Ecto neural progenitor cell (in vitro differentiated cells): ENCODE results near the gene AEBP1.

Experiments
- DNase-seq: peaks from one replicate; pipeline ENCODE4 v3.0.0-alpha.2; 2018; ENCODE audit warnings: low spot score

AEBP1 gene

DNA sequence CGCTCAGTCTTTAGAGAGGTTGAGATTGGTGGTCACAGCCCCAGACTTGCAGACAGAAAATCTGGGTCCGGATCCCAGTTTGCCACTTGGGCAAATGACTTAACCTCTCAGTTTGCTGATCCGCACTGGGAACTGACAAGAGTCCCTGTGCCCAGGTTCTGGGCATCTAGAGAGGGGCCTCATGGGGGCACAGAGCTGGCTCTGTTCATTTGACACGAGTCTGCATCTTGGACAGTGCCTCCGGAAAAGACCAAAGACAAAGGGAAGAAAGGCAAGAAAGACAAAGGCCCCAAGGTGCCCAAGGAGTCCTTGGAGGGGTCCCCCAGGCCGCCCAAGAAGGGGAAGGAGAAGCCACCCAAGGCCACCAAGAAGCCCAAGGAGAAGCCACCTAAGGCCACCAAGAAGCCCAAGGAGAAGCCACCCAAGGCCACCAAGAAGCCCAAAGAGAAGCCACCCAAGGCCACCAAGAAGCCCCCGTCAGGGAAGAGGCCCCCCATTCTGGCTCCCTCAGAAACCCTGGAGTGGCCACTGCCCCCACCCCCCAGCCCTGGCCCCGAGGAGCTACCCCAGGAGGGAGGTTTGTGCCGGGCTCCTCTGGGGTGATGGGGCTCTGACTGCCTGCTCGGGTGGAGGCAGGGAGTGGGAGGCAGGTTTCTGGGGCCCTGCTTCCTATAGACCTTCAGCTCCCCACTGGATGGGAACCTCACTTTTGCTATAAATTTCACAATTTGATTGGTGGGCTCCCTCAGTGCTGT, 2.3 kb downstream of the AEBP1 start:
- DNase-seq, result no peak

DNA sequence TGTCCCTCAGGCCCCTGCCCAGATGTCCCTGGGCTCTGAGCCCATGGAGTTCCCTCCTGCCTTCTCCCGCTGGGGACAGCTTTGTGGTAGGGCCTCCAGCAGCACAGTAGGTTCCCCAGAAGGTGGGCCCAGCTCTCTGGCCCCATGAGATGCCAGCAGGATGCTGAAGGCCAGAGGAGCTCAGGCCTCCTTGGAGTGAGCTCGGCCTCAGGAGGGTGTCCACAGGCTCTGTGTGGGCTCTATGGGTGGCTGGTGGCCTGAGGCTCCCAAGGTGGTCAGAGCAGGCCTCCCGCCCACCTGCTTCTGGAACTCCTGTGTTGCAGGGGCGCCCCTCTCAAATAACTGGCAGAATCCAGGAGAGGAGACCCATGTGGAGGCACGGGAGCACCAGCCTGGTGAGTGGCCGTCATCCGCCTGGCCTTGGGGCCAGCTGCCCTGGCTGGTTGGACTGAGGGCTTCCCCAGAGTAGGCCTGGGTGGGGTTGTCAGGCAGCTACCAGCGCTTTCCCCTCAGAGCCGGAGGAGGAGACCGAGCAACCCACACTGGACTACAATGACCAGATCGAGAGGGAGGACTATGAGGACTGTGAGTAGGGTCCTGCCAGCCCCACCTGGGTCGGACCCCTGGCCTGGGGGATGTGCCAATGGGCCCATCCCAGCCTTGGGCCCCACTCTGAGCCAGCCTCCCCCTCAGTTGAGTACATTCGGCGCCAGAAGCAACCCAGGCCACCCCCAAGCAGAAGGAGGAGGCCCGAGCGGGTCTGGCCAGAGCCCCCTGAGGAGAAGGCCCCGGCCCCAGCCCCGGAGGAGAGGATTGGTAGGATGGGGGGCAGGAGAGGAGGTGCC, 3.2 kb downstream of the AEBP1 start:
- DNase-seq, result no peak

DNA sequence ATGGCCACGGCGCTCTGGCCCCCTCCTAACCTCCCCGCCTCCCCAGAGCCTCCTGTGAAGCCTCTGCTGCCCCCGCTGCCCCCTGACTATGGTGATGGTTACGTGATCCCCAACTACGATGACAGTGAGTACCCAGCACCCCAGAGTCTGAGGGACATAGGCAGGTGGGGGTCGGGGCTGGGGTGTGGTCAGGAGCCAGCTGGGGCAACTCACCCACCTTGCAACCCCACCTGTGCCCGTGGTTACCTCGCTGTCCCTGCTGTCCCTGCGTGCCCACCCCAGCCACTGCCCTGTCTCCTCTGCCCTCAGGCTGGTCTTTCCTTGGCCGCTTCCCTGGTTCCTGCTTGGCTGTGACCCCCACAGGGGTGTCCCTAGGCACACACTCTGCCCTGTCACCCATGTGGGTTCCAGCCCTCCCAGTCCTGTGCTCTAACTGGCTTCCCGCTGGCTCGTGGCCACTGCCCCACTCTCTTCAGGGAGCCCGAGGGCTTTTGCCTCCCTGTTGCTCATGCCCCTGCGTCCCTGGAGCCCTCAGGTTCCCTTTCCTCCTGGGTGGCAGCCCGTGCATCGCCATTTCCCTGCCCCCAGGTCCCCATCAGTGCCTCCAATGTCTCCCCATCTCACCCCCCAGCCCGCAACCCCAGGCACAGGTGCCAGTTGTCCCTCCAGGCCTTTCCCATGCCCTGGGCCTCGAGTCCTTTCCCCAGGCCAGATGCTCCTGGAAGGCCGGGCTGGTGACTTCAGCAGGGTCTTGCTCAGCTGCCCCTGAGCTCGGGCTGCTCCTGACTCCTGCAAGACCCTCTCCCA, 4.0 kb downstream of the AEBP1 start:
- no peak for DNase-seq

DNA sequence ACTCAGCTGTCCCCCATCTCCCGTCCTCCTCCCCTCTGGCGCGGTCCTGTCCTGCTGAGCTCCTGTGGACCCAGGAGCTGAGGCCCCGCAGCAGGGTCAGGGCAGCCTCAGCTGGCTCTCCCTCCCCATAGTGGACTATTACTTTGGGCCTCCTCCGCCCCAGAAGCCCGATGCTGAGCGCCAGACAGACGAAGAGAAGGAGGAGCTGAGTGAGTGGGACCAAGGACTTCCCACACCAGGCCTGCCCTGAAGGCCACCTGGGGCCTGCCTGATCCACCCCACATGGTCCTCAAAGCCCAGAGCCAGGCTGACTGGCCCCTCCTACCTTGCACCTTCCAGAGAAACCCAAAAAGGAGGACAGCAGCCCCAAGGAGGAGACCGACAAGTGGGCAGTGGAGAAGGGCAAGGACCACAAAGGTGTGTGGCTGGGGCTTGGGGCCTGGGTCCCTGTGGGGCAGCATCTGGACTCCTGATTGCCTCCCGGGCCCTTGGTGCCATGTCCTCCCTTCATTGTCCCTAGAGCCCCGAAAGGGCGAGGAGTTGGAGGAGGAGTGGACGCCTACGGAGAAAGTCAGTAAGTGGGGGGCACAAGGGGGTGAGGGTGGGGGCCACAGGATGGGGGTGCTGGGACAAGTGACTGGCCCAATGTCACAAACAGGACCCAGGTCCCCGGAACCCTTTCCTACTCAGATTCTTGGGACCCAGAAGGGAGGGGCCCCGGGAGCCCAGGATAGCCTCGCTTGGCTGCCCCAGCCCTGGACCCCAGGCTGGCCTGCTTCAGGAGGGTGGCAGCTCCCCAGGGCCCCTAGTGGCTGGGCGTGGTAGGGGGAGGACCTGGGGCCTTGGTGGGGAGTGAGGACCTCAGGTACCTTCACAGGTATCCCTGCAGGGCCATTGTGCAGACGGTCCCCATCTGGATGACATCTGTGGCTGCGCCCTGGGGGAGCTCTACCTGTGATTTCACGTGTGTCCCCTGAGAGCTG, 4.9 kb downstream of the AEBP1 start:
- no peak for DNase-seq

DNA sequence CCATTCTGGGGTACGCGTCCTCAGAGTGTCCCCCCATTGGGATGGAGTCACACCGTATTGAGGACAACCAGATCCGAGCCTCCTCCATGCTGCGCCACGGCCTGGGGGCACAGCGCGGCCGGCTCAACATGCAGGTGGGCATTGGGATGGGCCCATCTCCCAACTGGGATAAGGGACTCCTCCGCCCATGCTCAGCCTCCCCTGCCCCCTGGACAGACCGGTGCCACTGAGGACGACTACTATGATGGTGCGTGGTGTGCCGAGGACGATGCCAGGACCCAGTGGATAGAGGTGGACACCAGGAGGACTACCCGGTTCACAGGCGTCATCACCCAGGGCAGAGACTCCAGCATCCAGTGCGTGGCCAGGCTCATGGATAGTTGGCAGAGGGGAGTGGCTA, 5.8 kb downstream of the AEBP1 start:
- DNase-seq, result no peak

DNA sequence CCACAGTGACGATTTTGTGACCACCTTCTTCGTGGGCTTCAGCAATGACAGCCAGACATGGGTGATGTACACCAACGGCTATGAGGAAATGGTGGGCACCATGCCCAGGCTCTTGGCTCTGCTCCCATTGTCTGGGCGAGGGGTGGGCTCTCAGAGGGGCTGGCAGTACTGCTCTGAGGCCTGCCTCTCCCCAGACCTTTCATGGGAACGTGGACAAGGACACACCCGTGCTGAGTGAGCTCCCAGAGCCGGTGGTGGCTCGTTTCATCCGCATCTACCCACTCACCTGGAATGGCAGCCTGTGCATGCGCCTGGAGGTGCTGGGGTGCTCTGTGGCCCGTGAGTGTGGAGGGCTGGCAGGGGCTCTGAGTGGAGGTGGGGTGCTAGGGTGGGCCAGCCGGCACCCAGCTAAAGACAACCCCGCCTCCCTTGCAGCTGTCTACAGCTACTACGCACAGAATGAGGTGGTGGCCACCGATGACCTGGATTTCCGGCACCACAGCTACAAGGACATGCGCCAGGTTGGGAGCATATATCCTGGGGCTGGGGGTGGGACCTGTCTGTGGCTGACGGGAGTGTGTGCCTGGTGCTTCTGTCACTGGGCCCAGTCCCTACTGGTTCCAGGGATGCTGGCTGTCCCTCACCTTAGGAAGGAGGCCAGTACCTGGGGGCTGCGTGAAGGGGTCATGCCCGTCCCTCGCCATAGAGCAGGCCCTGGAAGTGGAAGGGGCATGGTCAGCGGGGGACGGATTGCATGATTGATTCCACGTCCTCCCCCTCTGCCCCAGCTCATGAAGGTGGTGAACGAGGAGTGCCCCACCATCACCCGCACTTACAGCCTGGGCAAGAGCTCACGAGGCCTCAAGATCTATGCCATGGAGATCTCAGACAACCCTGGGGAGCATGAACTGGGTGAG, 6.8 kb downstream of the AEBP1 start:
- DNase-seq, result no peak

DNA sequence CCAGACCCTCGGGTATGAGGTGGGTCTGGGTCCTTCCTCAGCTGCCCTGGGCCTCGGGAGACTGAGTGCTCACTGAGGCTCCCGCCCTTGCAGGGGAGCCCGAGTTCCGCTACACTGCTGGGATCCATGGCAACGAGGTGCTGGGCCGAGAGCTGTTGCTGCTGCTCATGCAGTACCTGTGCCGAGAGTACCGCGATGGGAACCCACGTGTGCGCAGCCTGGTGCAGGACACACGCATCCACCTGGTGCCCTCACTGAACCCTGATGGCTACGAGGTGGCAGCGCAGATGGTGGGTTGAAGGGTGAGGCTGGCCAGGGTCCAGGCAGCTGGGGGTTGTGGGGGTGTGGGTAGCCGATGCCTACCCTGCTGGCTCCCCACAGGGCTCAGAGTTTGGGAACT, 7.6 kb downstream of the AEBP1 start:
- DNase-seq, result no peak

DNA sequence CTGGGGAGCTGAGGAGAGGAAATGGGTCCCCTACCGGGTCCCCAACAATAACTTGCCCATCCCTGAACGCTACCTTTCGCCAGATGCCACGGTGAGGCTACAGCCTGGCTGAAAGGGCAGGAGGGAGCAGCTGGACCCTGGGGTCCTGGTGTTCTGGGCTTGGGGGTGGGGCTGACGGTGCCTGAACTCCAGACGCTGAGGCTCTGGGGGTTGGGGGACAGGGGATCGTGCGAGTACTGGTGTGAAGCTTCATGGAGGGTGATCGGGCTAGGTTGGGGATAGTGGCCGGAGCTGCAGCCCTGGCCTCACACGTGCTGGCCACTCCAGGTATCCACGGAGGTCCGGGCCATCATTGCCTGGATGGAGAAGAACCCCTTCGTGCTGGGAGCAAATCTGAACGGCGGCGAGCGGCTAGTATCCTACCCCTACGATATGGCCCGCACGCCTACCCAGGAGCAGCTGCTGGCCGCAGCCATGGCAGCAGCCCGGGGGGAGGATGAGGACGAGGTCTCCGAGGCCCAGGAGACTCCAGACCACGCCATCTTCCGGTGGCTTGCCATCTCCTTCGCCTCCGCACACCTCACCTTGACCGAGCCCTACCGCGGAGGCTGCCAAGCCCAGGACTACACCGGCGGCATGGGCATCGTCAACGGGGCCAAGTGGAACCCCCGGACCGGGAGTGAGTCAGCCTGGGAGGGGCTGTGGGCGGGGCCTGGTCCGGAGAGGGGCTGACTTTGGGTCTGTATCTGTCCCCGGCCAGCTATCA, 8.3 kb downstream of the AEBP1 start:
- no peak for DNase-seq

DNA sequence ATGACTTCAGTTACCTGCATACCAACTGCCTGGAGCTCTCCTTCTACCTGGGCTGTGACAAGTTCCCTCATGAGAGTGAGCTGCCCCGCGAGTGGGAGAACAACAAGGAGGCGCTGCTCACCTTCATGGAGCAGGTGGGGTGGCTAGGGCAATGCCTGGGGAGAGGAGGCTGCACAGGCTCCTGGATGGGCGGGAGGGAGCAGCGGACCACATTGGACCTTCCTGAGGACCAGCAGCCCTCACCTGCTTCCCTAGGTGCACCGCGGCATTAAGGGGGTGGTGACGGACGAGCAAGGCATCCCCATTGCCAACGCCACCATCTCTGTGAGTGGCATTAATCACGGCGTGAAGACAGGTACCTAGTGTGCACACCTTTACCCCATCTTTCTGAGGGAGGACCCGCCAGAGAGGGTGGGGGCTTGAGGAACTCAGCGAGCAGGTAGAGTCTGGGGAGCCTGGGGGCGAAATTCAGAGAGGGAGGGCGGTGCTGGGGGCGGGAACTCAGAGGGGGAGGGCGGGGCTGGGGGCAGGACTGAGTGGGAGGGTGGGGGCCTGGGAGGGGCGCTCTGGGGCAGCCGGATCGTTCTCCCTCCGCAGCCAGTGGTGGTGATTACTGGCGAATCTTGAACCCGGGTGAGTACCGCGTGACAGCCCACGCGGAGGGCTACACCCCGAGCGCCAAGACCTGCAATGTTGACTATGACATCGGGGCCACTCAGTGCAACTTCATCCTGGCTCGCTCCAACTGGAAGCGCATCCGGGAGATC, 9.0 kb downstream of the AEBP1 start:
- no peak for DNase-seq

DNA sequence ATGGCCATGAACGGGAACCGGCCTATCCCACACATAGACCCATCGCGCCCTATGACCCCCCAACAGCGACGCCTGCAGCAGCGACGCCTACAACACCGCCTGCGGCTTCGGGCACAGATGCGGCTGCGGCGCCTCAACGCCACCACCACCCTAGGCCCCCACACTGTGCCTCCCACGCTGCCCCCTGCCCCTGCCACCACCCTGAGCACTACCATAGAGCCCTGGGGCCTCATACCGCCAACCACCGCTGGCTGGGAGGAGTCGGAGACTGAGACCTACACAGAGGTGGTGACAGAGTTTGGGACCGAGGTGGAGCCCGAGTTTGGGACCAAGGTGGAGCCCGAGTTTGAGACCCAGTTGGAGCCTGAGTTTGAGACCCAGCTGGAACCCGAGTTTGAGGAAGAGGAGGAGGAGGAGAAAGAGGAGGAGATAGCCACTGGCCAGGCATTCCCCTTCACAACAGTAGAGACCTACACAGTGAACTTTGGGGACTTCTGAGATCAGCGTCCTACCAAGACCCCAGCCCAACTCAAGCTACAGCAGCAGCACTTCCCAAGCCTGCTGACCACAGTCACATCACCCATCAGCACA, 9.7 kb downstream of the AEBP1 start:
- DNase-seq, result no peak

DNA sequence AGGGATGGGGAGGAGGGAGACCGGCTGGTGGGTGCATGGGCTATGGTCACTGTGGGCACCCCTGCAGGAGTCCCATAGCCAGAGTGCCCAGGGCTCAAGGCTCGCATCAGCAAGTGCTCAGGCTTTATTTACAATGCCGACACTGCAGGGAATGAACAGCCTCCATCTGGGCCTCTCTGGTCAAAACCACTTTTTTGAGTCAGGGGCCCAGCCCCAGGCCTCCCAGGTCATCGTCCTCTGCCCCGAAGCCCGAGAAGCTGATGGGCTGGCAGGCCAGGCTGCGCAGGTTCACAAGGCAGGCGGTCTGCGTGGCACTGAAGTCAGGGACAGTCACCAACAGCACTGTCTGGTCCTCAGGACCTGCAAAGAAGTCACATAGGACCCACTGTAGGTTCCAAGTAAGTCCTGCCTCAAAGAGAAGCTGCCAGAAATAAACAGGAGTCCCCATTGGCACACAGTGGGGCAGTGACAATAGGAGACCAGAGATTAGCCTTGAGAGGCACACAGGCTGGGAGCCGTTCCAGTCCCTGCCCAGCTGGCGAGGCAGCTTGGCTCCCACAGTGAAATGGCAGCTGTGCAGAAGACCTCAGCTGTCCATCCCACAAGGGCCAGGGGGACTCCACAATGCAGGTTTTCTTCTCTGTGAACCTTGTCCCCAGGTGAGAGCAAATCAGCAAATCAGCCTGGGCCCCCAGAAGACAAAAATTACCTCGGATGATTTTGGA, 10.6 kb downstream of the AEBP1 start:
- no peak for DNase-seq

DNA sequence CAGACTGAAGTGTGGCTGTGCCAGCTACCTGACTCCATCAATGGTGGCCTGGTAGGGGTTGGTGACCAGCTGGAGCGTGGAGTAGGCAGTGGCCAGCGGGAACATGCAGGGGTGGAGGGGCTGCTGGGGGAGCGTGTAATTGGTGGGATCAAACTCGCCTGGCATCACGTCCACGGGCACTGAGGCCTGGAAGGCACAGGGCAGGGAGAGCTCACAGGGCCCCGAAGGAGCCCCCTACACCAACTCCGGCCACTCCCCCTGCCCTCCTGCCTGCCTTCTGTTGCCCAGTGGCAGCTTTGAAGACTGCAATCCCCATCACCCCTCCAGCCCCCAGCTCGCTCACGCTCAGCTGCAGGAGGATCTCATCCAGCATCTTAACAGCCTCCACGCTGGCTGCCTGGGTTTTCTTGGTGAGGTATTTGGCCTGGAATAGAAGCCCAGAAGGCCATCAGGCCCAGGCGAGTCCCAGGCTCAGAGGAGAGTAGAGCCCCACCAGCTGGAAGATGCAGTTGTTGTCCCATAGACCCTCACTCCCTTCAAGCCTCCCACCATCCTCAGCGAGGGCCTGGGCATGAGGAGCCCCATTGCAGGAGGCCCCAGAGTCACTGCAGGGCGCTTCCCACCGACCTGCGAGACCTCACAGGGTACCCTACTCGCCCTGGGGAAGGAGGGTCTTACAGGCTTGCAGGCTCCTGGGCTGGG, 12.1 kb downstream of the AEBP1 start:
- no peak for DNase-seq

DNA sequence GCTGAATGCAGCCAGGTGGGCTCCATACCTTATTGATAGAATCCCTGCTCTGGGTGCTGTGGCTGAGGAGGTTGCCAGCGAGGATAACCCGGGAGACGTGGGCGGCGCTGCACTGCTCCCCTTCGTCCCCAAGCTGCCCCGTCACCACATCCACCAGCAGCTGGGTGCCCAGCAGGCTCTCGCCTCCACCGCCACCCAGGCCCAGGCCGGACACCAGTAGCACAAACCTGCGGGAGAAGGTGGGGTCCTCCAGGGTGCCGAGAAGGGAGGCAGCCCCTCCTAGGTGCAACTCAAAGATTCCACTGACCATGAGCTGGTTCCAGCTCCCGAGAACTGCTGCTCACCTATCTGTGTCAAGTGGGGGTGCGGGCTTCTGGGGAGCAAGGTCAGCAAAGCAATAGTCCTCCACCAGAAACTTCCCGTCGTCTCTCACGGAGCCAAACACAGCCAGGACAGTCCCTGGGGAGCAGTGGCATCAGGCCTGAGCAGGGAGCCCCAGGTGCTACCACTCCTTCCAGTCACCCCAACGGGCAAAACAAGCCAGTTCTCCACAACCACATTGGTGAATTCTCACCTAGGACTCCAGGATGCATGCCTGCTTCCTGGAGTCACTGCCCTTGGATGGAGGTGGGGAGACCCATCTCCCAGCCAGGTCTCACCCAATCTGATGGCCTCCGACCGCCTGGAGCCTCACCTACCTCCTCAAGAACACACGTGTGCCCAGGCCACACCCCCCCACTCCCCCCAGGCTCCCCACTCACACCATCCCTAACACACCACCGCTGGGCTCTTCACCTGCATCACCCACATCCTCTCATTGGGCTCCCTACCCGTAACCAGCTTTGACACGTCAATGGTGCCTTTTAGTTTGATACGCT, 12.9 kb downstream of the AEBP1 start:
- DNase-seq, result no peak

DNA sequence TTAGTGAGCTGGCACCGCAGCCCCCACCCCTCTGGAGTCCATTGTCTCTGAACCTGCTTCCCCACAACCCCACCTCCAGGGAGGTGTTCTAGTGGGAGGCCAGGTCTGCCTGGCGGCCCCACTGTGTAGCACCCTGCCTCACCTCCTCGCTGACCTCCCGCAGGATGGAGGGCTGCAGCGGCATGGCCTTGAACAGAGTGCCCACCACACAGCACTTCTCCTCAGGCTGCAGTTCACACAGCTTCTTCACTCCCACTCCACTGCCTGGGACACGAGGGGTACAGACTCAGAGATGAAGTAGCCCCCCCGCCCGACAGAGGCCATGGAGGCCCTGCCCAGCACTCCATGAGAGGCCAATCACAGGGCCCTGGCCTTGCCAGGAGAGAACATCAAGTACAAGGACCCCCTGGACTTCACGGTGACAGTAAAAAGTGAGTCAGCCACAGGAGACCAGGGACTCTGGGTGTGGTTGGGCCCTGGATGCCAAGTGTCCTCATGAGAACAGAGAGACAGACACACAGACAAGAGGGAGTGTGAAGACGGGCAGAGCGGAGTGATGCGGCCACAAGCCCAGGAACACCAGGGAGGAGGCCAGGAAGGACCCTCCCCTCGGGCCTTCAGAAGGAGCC, 13.8 kb downstream of the AEBP1 start:
- DNase-seq, result no peak

DNA sequence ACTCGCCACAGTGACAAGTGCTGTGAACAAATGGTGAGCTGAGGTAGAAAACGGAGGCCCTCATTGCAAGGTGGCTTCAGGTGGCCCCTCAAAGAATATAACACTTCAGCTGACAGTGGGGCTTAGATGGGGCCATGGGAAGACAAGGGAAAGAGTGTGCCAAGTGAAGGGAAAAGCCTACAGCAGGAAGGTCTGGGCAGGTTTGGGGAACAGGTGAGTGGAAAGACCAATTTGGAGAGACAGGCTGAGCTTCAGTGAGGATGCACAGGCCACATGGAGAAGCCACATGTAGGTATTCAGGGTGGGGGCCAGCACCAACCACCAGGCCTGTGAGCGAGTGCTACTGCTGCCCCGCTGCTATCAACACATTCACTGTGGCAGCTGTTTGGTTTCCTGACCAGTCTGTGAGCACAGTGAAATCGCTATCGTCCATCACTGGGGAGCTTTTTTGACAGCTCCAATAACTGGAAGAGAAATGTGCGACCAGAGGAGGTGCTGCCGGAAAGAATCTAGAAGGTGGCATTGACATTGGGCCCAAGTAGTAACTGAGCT, 15.8 kb downstream of the AEBP1 start:
- no peak for DNase-seq
